GM21576 (cell line): Measurements from ENCODE around the gene ACSM6.

ENCODE experiments used
- ATAC-seq: cut with Tn5 transposase; IDR thresholded peaks from one replicate; pipeline ENCODE4 v1.9.1; 2021; ENCODE audit warnings: mild to moderate bottlenecking, moderate library complexity; ENCODE audit not compliant: unreplicated experiment

ACSM6 gene

GRCh38 chr10:95265572-95265971 is 71.5 kb downstream of the ACSM6 start:
- ATAC-seq, result no peak

DNA sequence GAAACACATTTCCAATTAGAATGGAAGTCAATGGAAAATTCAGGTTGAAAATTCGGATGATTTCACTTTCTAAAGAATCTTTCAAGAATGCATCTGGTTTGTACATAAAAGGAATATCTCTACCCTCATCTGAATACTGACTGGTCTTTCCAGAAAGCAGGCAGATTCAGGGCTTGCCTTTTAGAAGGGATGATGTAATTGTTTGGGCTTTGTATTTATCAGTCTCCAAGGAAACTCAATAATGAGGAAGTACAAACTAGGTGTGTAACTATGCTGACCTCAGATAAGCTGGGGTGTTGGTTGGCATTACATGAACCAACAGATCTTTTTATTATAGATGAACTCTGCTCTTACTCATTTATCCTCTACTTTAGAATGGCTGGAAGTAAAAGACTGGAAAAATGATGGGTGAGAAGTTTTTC is 72.6 kb downstream of the ACSM6 start:
- ATAC-seq, result peak; percentile 88

- ATAC-seq, result no peak
Observed at GRCh38 chr10:95267251-95267650, 73.2 kb downstream of the ACSM6 start.

- ATAC-seq, result no peak
Observed at GRCh38 chr10:95268438-95268837, 74.4 kb downstream of the ACSM6 start.

- no peak for ATAC-seq
Observed at GRCh38 chr10:95273393-95274312, 79.6 kb downstream of the ACSM6 start.

DNA sequence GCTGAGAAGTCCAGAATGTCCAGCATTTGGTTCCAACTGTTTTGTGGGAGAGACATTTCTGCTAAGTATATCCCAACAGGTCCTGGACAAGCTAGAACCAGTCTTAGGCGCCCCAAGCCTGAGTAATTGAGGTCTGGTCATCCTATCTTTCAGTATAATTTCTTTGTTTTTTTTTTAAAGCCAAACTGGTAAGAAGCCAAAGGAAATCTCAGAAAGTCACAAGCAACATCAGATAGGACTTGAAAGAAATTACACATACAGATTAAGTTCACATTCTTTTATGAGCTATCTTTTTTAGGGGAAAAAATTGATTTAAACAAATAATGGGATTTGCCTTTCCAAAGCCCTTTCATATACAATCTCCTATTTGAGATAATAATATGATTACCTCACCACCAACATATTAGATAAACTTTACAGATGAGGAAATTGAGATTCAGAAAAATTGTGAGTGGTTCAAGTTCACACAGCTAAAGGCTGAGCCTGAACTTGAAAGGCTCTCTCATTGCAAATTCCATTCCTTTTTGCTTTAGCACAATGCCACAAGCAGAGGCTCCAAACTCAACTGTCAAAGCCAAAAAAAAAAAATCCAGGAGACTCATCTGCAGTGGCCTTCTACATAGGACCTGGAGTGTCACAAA is 81.8 kb downstream of the ACSM6 start:
- ATAC-seq, result no peak

DNA sequence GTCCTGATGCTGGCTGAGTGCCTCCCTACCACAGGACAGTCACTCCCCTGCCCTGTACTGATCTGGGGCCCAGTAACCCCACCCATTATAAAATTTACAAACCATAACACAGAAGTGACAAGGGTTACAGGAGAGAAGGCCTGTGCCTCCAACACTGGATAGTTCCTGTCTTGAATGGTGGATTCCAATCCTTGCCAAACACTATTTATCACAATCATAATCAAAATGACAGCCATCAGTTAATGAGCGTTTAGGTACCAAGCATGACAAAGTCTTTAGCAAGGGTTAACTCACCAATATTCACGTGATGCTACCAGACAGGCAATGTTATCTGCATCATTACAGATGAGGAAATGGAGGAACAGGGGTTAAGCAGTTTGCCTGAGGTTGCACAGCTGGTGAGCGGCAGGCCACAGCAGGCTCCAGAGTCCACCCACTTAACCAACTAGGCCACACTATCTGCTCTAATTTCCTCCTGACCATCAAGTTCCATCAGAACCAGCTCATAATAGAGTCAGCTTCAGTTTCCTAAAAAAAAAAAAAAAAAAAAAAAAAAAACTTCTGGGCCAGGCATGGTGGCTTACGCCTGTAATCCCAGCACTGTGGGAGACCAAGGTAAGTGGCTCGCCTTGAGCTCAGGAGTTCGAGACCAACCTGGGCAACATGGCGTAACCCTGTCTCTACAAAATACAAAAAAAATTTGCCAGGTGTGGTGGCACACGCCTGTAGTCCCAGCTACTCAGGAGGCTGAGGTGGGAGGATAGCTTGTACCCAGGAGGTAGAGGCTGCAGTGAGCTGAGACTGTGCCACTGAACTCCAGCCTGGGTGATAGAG is 82.5 kb downstream of the ACSM6 start:
- ATAC-seq, result no peak

DNA sequence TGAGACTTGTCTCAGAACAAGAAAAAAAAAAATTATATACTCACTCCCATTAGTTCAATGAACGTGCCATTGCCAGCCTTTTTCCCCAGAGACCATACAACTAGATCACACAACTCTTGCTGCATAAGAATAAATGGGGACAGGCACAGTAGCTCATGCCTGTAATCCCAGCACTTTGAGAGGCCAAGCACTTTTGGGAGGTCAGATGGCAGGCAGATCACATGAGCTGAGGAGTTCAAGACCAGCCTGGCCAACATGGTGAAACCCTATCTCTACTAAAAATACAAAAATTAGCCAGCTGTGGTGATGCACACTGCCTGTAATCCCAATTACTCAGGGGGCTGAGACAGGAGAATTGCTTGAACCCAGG is 83.1 kb downstream of the ACSM6 start:
- no peak for ATAC-seq

DNA sequence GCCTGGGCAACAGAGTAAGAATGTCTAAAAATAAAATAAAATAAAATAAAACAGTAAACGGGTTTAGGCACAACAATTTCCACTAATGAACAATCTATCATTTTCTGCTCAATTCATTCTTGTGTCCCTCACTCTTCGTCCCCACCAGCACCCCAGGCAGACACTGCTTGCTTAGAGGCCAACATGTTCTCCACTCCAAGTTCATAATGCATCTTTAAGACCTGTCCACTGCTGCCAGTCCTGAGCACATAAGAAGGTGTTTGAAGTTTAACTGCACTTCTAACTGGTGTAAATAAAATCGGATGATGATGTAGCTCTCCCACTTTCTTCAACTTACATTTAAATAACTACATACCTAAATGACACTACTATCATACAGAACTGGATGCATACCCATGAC is 83.6 kb downstream of the ACSM6 start:
- ATAC-seq, result no peak
